Measurements from ENCODE around the gene ODF4.

- TF ChIP-seq CTCF (IDR thresholded peaks at IDR 0.05; ENCODE audit: low read depth, low read length) (no peak), EZH2phosphoT487 (IDR thresholded peaks at IDR 0.05; ENCODE audit: low read depth) (no peak)
Observed at GRCh38 chr17:8294814-8295316, 44.8 kb upstream of the ODF4 start.
